Astrocyte (in vitro differentiated cells and primary cell): ENCODE data around the gene KRT7. TPM values are rescaled to one million over a fixed set of nuclear protein-coding genes. Genes with fewer than 3 reads are reported as not detected.

Experiments
- DNase-seq: peaks from one replicate; pipeline ENCODE4 v3.0.0-alpha.2; 2010; ENCODE audit warnings: low read depth
- FAIRE-seq: peaks from 2 replicates; lab custom pipeline; 2011; peaks lifted over from hg19 to GRCh38; lab: Jason Lieb, UNC
- H2AFZ ChIP-seq: 2 replicates; pipeline ENCODE4 v1.6.0; 2012; ENCODE audit warnings: low read depth, low read length, inconsistent platforms
- H3K27ac ChIP-seq: 2 replicates; pipeline ENCODE4 v1.5.1; 2011; ENCODE audit warnings: low read depth, low read length, inconsistent platforms
- H3K27me3 ChIP-seq: 2 replicates; pipeline ENCODE4 v1.6.0; 2011; ENCODE audit warnings: low read length, inconsistent platforms; ENCODE audit not compliant: insufficient read depth
- H3K36me3 ChIP-seq: 2 replicates; pipeline ENCODE4 v1.5.1; 2011; ENCODE audit warnings: low read length, inconsistent platforms; ENCODE audit not compliant: insufficient read depth
- H3K4me1 ChIP-seq: 2 replicates; pipeline ENCODE4 v1.5.1; 2011; ENCODE audit warnings: low read length, inconsistent platforms; ENCODE audit not compliant: insufficient read depth
- H3K4me2 ChIP-seq: 2 replicates; pipeline ENCODE4 v1.6.0; 2012; ENCODE audit warnings: low read length, inconsistent platforms
- H3K4me3 ChIP-seq: 2 replicates; pipeline ENCODE4 v1.5.1; 2011; ENCODE audit warnings: low read depth, mild to moderate bottlenecking, low read length, inconsistent platforms; ENCODE audit not compliant: insufficient read depth
- H3K79me2 ChIP-seq: 2 replicates; pipeline ENCODE4 v1.6.0; 2012; ENCODE audit warnings: mild to moderate bottlenecking, low read length, inconsistent platforms; ENCODE audit not compliant: insufficient read depth
- H3K9ac ChIP-seq: 2 replicates; pipeline ENCODE4 v1.6.0; 2012; ENCODE audit warnings: mild to moderate bottlenecking, low read length, inconsistent platforms
- H3K9me3 ChIP-seq: 2 replicates; pipeline ENCODE4 v1.5.1; 2012; ENCODE audit warnings: low read depth, mild to moderate bottlenecking, low read length, inconsistent platforms; ENCODE audit not compliant: insufficient read depth
- H4K20me1 ChIP-seq: 2 replicates; pipeline ENCODE4 v1.6.0; 2012; ENCODE audit warnings: low read length, inconsistent platforms; ENCODE audit not compliant: insufficient read depth
- H3K27ac Mint-ChIP-seq: one replicate; pipeline ENCODE4 v1.8.0; 2021; ENCODE audit warnings: mild to moderate bottlenecking, mixed read lengths; ENCODE audit not compliant: unreplicated experiment
- H3K27me3 Mint-ChIP-seq: one replicate; pipeline ENCODE4 v1.8.0; 2021; ENCODE audit warnings: low read depth, mixed read lengths; ENCODE audit not compliant: unreplicated experiment
- H3K36me3 Mint-ChIP-seq: one replicate; pipeline ENCODE4 v1.8.0; 2021; ENCODE audit warnings: low read depth, mixed read lengths; ENCODE audit not compliant: unreplicated experiment
- H3K4me1 Mint-ChIP-seq: one replicate; pipeline ENCODE4 v1.8.0; 2021; ENCODE audit warnings: low read depth, mixed read lengths; ENCODE audit not compliant: unreplicated experiment
- H3K4me3 Mint-ChIP-seq: one replicate; pipeline ENCODE4 v1.8.0; 2021; ENCODE audit warnings: mild to moderate bottlenecking, moderate library complexity, mixed read lengths; ENCODE audit not compliant: unreplicated experiment
- H3K9me3 Mint-ChIP-seq: one replicate; pipeline ENCODE4 v1.8.0; 2021; ENCODE audit warnings: mild to moderate bottlenecking, mixed read lengths; ENCODE audit not compliant: unreplicated experiment
- EZH2 ChIP-seq: IDR thresholded peaks from 2 replicates; pipeline ENCODE4 v1.6.1; 2012; ENCODE audit warnings: mild to moderate bottlenecking, low read length, inconsistent platforms; ENCODE audit not compliant: insufficient read depth
- total RNA-seq: library from RNA; stranded (reverse); gene quantifications from 2 replicates; pipeline ENCODE4 v1.2.1, GENCODE V29; 2021
- TF ChIP-seq, protein P1 (sequence below): IDR thresholded peaks from 2 replicates; pipeline ENCODE4 v1.5.1; 2011; ENCODE audit warnings: low read depth, mild to moderate bottlenecking, inconsistent platforms, low read length, moderate library complexity; ENCODE audit not compliant: insufficient read depth

KRT7 gene
- total RNA-seq, 1 donor from 2014 or later, result 149 TPM

DNA sequence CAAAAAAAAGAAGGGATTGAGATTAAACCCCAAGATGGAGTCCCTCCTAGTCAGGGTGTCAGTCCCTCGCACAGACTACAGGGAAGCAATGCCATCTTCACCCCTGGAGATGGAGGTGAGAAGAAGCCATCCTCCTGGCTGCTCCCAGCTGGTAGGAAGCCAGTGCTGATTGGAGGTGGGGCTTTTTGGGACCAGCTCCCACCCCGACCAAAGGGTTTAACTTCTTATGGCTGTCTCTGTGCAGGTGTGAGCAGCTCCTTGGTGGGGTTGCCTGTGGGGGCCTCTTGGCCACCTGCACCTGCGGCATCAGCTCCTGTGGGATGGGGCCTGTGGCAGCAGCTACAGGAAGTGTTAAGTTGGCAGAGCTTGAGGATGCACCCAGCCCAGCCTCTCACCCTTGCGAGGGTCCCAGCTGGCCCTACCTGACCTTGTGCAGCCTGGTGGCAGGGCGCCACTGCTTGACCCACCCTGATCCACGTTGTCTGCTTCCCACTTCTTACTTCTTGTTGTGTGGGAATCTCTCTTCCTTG, 37.6 kb downstream of the KRT7 start:
- no peaks in the 10 kb centered on the region for H3K79me2 ChIP-seq
- no peak overlapping the region for H3K27ac Mint-ChIP-seq
- H3K36me3 ChIP-seq, result no peaks in the 10 kb centered on the region
- TF ChIP-seq, protein P1, sequence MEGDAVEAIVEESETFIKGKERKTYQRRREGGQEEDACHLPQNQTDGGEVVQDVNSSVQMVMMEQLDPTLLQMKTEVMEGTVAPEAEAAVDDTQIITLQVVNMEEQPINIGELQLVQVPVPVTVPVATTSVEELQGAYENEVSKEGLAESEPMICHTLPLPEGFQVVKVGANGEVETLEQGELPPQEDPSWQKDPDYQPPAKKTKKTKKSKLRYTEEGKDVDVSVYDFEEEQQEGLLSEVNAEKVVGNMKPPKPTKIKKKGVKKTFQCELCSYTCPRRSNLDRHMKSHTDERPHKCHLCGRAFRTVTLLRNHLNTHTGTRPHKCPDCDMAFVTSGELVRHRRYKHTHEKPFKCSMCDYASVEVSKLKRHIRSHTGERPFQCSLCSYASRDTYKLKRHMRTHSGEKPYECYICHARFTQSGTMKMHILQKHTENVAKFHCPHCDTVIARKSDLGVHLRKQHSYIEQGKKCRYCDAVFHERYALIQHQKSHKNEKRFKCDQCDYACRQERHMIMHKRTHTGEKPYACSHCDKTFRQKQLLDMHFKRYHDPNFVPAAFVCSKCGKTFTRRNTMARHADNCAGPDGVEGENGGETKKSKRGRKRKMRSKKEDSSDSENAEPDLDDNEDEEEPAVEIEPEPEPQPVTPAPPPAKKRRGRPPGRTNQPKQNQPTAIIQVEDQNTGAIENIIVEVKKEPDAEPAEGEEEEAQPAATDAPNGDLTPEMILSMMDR, result no peak
- no peak for TF ChIP-seq EZH2
- peaks cover 29% of the 10 kb centered on the region for H3K27me3 Mint-ChIP-seq
- no peak overlapping the region for H2AFZ ChIP-seq
- no peaks in the 10 kb centered on the region for H3K27me3 ChIP-seq
- no peaks in the 10 kb centered on the region for H3K9me3 ChIP-seq
- H3K9ac ChIP-seq, result no peak overlapping the region
- H3K4me3 ChIP-seq, result no peak overlapping the region
- no peaks in the 10 kb centered on the region for H3K36me3 Mint-ChIP-seq
- H3K4me3 Mint-ChIP-seq, result no peak overlapping the region
- peaks cover 7% of the 10 kb centered on the region for H3K4me1 Mint-ChIP-seq
- FAIRE-seq (no peak), DNase-seq (no peak)
- no peaks in the 10 kb centered on the region for H4K20me1 ChIP-seq
- H3K4me1 ChIP-seq, result peaks cover 8% of the 10 kb centered on the region
- no peak overlapping the region for H3K27ac ChIP-seq
- H3K9me3 Mint-ChIP-seq, result peaks cover 7% of the 10 kb centered on the region
- H3K4me2 ChIP-seq, result no peak overlapping the region

GRCh38 chr12:52271158-52271557, 38.1 kb downstream of the KRT7 start:
- no peaks in the 10 kb centered on the region for H3K9me3 ChIP-seq
- DNase-seq (no peak), FAIRE-seq (no peak)
- Mint-ChIP-seq H3K36me3 (no peaks in the 10 kb centered on the region), H3K27ac (no peak overlapping the region), H3K4me3 (no peak overlapping the region), H3K27me3 (peaks cover 31% of the 10 kb centered on the region), H3K4me1 (peaks cover 7% of the 10 kb centered on the region), H3K9me3 (peaks cover 7% of the 10 kb centered on the region)
- no peaks in the 10 kb centered on the region for H3K79me2 ChIP-seq
- H3K4me1 ChIP-seq, result peaks cover 8% of the 10 kb centered on the region
- no peaks in the 10 kb centered on the region for H3K36me3 ChIP-seq
- TF ChIP-seq EZH2, result no peak
- TF ChIP-seq, protein P1, result no peak
- H3K9ac ChIP-seq, result no peak overlapping the region
- no peak overlapping the region for H3K4me3 ChIP-seq
- no peaks in the 10 kb centered on the region for H4K20me1 ChIP-seq
- no peaks in the 10 kb centered on the region for H3K27me3 ChIP-seq
- H2AFZ ChIP-seq, result no peak overlapping the region
- H3K4me2 ChIP-seq, result no peak overlapping the region
- H3K27ac ChIP-seq, result no peak overlapping the region

DNA sequence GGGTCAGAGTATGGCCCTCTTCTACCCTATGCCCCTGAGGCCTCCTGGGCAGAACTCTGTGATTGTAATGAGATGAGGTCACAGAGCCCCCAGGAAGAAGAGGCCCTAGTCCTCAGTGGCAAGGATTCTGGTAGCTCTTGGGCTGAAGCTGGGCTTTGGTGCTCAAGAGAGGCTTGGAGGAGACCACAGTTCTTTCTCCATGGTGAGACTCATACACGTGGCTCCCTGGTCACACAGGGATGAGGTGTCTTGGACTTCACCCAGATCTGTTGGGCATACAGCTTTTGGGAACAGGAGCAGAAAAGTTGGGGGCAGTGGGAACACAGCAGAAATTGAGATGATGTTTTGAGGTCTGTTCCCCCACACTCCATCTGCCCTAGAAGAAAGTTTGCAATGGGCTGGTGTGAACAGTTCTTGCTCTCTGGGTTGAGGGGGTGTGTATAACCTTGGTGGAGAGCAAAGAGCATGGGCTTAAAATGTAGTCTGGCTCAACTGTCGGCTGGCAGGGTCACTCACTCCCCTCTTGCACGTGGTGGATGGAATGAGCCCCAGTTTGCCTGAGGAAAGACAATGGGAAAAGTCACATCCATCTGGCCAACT, 41.6 kb downstream of the KRT7 start, which contains the start of gene KRT86:
TSS of gene KRT86 (plus strand) at position 125 of the 600 bp plus-strand sequence. CDS start 27,272 bp downstream, outside the sequence.
- Histone ChIP-seq H2AFZ (no peak within 1 kb of the TSS), H3K79me2 (no peaks in the 10 kb centered on the region), H3K9me3 (no peaks in the 10 kb centered on the region), H3K4me1 (peaks cover 11% of the 10 kb centered on the region), H4K20me1 (no peaks in the 10 kb centered on the region), H3K4me3 (no peak within 1 kb of the TSS), H3K27ac (no peak within 1 kb of the TSS), H3K9ac (no peak within 1 kb of the TSS), H3K36me3 (no peaks in the 10 kb centered on the region), H3K4me2 (no peak within 1 kb of the TSS), H3K27me3 (no peaks in the 10 kb centered on the region)
- Mint-ChIP-seq H3K36me3 (no peaks in the 10 kb centered on the region), H3K4me3 (no peak within 1 kb of the TSS), H3K27me3 (peaks cover 49% of the 10 kb centered on the region), H3K27ac (no peak within 1 kb of the TSS), H3K4me1 (peaks cover 17% of the 10 kb centered on the region), H3K9me3 (peaks cover 4% of the 10 kb centered on the region)
- FAIRE-seq (no peak), DNase-seq (no peak)
- TF ChIP-seq, protein P1, result no peak
- no peak for TF ChIP-seq EZH2
